Fibroblast of the aortic adventitia (primary cell): Measurements from ENCODE around the gene HDAC10. TPM values are rescaled to one million over a fixed set of nuclear protein-coding genes. Genes with fewer than 3 reads are reported as not detected.
"Not testable (repeated sequence)": the region's sequence is repeated elsewhere in the genome, so short reads cannot be mapped to it uniquely, and the experiment has no call there.

Source experiments
- DNase-seq: peaks from one replicate; pipeline ENCODE4 v3.0.0-alpha.2; 2010; ENCODE audit warnings: low read depth
- H3K4me3 ChIP-seq: 2 replicates; pipeline ENCODE4 v1.5.1; 2011; ENCODE audit warnings: low read depth, mild to moderate bottlenecking, control low read depth, low read length, moderate library complexity
- total RNA-seq: library from RNA; depleted of rRNA; stranded (reverse); fragments of >200 nt; gene quantifications from 2 replicates; pipeline ENCODE4 v1.2.3, GENCODE V29; 2012; ENCODE audit warnings: low replicate concordance
- TF ChIP-seq, protein P1 (sequence below): IDR thresholded peaks from 2 replicates; pipeline ENCODE4 v1.5.1; 2011; ENCODE audit warnings: mild to moderate bottlenecking, low read length, control low read depth, inconsistent platforms; ENCODE audit not compliant: insufficient read depth

Gene HDAC10
- total RNA-seq, 1 donor = 15.4 TPM

DNA sequence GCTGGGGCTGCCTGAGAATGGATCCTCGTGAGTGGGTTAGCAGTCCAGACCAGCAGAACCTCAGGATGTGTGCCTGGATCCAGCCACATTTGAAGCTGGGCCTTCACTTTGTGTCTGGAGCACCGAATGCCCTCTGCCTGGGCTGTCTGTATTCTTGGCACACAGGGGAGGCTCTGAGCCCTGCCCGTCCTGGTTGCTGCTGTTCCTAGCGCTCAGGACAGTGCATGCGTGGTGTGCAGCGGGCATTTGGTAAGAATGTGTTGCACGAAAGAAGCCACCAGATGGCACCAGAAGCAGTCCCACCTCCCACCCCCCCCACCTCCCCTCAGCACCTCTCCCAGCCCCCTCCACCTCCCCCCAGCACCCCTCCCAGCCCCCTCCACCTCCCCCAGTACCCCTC, 23.2 kb upstream of the HDAC10 start:
- DNase-seq = peak; percentile 59
- TF ChIP-seq, protein P1, sequence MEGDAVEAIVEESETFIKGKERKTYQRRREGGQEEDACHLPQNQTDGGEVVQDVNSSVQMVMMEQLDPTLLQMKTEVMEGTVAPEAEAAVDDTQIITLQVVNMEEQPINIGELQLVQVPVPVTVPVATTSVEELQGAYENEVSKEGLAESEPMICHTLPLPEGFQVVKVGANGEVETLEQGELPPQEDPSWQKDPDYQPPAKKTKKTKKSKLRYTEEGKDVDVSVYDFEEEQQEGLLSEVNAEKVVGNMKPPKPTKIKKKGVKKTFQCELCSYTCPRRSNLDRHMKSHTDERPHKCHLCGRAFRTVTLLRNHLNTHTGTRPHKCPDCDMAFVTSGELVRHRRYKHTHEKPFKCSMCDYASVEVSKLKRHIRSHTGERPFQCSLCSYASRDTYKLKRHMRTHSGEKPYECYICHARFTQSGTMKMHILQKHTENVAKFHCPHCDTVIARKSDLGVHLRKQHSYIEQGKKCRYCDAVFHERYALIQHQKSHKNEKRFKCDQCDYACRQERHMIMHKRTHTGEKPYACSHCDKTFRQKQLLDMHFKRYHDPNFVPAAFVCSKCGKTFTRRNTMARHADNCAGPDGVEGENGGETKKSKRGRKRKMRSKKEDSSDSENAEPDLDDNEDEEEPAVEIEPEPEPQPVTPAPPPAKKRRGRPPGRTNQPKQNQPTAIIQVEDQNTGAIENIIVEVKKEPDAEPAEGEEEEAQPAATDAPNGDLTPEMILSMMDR = peak; percentile 33
- H3K4me3 ChIP-seq = no peak overlapping the region

DNA sequence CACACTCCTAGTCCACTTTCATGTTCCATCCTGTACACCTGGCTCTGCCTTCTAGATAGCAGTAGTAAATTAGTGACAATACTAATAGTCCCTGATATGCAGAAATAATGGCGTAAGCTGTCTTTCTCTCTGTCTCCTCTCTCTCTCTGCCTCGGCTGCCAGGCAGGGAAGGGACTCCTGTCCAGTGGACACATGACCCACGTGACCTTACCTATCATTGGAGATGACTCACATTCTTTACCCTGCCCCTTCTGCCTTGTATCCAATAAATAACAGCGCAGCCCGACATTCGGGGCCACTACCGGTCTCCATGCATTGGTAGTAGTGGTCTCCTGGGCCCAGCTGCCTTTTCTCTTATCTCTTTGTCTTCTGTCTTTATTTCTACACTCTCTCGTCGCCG, 22.7 kb upstream of the HDAC10 start:
- DNase-seq, H3K4me3 ChIP-seq: not testable (repeated sequence)

DNA sequence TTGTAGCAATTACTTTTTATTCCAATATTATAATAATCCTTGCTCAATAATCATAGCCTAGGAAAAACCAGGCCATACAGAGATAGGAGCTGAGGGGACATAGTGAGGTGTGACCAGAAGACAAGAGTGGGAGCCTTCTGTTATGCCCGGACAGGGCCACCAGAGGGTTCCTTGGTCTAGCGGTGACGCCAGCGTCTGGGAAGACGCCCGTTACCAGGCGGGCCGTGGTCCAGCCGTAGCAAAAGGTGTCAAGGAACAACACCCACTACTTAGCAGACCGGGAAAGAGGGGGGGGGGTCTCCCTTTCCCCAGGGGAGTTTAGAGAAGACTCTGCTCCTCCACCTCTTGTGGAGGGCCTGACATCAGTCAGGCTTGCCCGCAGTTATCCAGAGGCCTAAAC, 22.3 kb upstream of the HDAC10 start:
- H3K4me3 ChIP-seq, DNase-seq: not testable (repeated sequence)

DNA sequence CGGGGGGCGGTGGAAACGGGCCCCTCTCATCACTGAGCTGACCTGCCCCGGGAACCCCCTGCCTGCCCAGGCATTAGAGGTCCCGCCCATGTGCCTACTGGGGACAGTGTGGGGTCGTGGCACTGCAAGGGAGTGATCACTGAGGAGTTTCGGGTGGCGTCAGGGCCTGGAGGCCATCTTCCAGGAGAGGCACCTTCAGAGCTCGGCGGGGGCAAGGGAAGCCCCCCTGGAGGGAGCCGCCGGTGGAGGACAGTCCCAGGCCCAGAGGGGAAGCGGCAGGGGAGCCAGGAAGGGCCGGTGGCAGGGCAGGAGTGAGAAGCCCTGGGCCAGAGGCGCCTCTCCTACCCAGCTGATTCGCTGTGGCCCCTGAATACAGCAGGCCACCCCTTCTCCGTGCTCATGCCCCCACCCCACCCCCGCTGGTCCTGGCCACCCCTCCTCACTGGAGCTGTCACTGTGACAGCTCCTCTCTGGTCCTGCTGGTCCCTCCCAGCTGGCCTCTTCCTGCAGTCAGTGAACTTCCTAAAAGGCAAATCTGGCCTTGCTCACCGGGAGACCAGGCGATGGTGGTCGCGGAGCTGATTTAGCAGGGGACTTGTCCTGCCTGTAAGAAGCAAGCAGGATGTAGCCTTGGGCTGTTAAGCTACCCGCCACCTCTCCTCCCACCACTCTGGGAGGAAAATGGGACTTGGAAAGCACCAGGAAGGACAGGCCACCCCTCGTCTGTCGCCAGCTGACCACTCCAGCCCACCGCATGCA, 21.2 kb upstream of the HDAC10 start:
- TF ChIP-seq, protein P1 = no peak
- DNase-seq = no peak
- no peak overlapping the region for H3K4me3 ChIP-seq

DNA sequence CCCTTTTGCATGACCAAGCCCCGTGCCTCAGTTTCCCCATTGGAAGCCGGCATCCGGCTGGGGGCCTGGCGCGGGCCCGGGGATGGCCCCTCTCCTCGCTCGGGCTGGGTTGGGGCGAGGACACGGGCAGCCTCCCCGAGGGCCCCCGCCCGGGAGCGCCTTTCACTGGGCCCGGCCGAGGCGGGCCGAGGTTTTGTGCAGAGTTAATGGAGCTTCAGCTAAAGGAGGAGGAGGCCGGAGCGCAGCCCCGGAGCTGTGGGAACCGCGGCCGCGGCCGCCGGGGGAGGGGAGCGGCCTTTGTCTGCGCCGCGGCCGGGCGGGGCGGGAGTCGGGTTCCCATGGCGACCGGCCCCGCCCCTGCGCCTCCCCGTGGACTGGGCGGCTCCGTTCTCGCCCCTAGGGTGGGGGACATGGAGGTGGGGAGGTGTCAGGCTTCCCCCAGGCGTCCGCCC, 20.5 kb upstream of the HDAC10 start:
- H3K4me3 ChIP-seq = peak overlapping the region; percentile 65
- TF ChIP-seq, protein P1 = peak; percentile 7
- peak; percentile 36 for DNase-seq

DNA sequence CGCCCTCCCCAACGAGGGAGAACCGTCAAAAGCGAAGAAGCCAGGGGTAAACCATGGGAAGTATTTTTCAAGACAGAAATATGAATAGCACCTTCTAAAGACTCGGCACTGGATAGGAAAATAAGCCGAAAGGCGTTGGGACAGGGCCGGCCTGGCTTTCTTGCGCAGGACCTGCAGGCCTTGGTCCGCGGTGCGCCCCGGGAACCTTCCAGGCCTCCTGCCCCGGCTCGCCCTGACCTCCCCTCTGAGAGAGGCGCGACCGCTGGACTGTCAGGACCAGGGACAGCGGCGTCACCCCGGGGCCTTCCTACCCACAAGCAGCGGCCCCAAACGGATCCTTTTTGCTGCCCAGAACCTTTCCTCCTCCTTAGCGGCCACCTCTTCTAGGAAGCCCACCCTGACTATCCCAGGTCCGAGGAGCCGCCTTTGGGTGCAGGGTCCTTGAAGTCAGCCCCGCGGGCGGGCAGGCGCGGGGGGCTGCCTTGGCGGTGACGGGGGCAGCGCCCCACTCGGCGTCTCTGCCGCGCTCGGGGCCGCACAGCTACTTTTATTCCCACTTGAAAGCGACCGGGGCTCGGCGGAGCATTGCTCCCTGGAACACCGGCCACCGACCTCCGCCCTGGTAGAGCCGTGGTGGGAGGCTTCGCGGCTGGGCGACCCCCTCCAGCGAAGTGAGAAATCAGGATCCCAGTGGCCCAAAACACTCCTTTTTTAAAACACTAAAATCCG, 19.8 kb upstream of the HDAC10 start:
- DNase-seq = peak; percentile 65
- TF ChIP-seq, protein P1 = no peak
- H3K4me3 ChIP-seq = peak overlapping the region; percentile 65

DNA sequence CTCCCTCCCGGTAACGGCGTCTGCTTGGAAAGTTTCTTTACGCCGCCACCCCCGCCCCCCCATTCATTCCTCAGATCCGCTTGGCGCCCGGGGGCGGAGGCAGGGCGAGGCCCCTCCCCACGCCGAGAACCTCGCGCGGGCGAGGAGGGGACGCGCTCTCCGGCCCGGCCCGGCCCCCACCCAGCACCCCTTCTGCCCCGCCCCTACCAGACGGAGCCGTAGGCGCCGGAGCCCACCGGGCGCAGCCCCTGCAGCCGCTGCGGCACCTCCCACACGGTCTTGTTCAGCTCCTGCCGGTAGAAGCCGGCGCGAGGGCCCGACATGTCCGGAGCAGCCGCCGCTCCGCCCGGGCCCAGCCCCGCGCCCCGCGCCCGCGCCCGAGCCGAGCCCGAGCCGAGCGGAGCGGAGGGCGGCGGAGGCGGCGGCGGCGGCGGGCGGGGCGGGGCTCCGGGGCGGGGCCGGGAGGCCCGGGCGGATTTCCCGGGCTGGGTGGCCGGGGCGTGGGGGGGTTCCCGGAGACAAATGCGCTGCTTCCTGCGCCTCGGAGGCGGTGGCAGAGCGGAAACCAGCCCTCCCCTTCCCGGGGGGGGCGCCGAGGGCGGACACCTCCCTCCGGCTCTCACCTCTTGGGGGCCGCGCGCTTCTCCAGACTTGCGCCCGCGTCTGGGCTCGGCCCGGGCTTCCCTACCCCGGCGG, 19.1 kb upstream of the HDAC10 start, which contains the start of gene MAPK11:
Gene MAPK11, minus strand, starts transcription at position 411 of the 696 bp plus-strand sequence. Its CDS starts 88 bp downstream, at position 323.
- TF ChIP-seq, protein P1 = no peak
- peak within 1 kb of the TSS; percentile 65 for H3K4me3 ChIP-seq
- DNase-seq = peak; percentile 35
